Left kidney (tissue), 8 donors: ENCODE data around the gene CCNJ. TPM values are rescaled to one million over a fixed set of nuclear protein-coding genes. Genes with fewer than 3 reads are reported as not detected.
"Not testable (repeated sequence)": the region's sequence is repeated elsewhere in the genome, so short reads cannot be mapped to it uniquely, and the experiment has no call there.

Experiments used
- DNase-seq: peaks from one replicate; pipeline ENCODE4 v3.0.0-alpha.2; 2013
- long read RNA-seq, 8 donors: transcript quantifications; one replicate each; lab custom pipeline, GENCODE V29; 2026
- polyA plus RNA-seq: library from polyadenylated mRNA; unstranded; fragments of 120-200 nt; gene quantifications from one replicate; pipeline ENCODE4 v1.2.1, GENCODE V29; 2013; ENCODE audit not compliant: insufficient read length

Gene CCNJ
- 21.4 TPM for polyA plus RNA-seq
- long read RNA-seq, donor 1, partial matches to known transcripts: 0 of 5 reads
- long read RNA-seq, donor 1, other reads (novel, unspliced or antisense): 0 of 5 reads
- long read RNA-seq, donor 2, transcript CCNJ-203 (6 exons, 2,677 nt): major isoform, 5 of 26 reads
- long read RNA-seq, donor 2, partial matches to known transcripts: 20 of 26 reads
- long read RNA-seq, donor 2, other reads (novel, unspliced or antisense): 0 of 26 reads
- long read RNA-seq, donor 3, partial matches to known transcripts: 19 of 24 reads
- long read RNA-seq, donor 3, other reads (novel, unspliced or antisense): 0 of 24 reads
- long read RNA-seq, donor 4: 0 reads
- long read RNA-seq, donor 5, transcript CCNJ-203 (6 exons, 2,677 nt): major isoform, 8 of 8 reads
- long read RNA-seq, donor 5, partial matches to known transcripts: 0 of 8 reads
- long read RNA-seq, donor 5, other reads (novel, unspliced or antisense): 0 of 8 reads
- long read RNA-seq, donor 6, transcript CCNJ-203 (6 exons, 2,677 nt): major isoform, 5 of 6 reads
- long read RNA-seq, donor 6, partial matches to known transcripts: 0 of 6 reads
- long read RNA-seq, donor 6, other reads (novel, unspliced or antisense): 0 of 6 reads
- long read RNA-seq, donor 7, partial matches to known transcripts: 31 of 35 reads
- long read RNA-seq, donor 7, other reads (novel, unspliced or antisense): 0 of 35 reads
- long read RNA-seq, donor 8, partial matches to known transcripts: 0 of 3 reads
- long read RNA-seq, donor 8, other reads (novel, unspliced or antisense): 0 of 3 reads

GRCh38 chr10:96043033-96043892, at the start of gene CCNJ:
Gene CCNJ (plus strand): TSS chr10:96043583. CDS start chr10:96044394, 811 bp downstream.
- DNase-seq: peak; percentile 89

GRCh38 chr10:95994376-95994775, 49.0 kb upstream of the CCNJ start:
- not testable (repeated sequence) for DNase-seq

GRCh38 chr10:95998255-95998784, 45.1 kb upstream of the CCNJ start:
- no peak for DNase-seq

GRCh38 chr10:96013956-96014355, 29.4 kb upstream of the CCNJ start:
- no peak for DNase-seq

GRCh38 chr10:96014473-96015102, 28.8 kb upstream of the CCNJ start:
- DNase-seq: no peak

GRCh38 chr10:96017191-96017687, 26.1 kb upstream of the CCNJ start:
- peak; percentile 89 for DNase-seq

- no peak for DNase-seq
Observed at GRCh38 chr10:96021332-96021731, 22.1 kb upstream of the CCNJ start.

GRCh38 chr10:96022739-96023138, 20.6 kb upstream of the CCNJ start:
- DNase-seq: no peak

GRCh38 chr10:96023168-96023567, 20.2 kb upstream of the CCNJ start:
- DNase-seq: no peak

GRCh38 chr10:96025566-96025965, 17.8 kb upstream of the CCNJ start:
- DNase-seq: no peak

GRCh38 chr10:96034625-96035024, 8.8 kb upstream of the CCNJ start:
- DNase-seq: no peak

- DNase-seq: no peak
Observed at GRCh38 chr10:96038476-96039387, 4.7 kb upstream of the CCNJ start.

- no peak for DNase-seq
Observed at GRCh38 chr10:96041146-96041545, 2.2 kb upstream of the CCNJ start.

- DNase-seq: peak; percentile 59
Observed at GRCh38 chr10:96043893-96044715, 721 bp downstream of the CCNJ start.

- peak; percentile 30 for DNase-seq
Observed at GRCh38 chr10:96044736-96045135, 1.4 kb downstream of the CCNJ start.

- DNase-seq: no peak
Observed at GRCh38 chr10:96046546-96046945, 3.2 kb downstream of the CCNJ start.

- no peak for DNase-seq
Observed at GRCh38 chr10:96047004-96047649, 3.7 kb downstream of the CCNJ start.

- not testable (repeated sequence) for DNase-seq
Observed at GRCh38 chr10:96047925-96048324, 4.5 kb downstream of the CCNJ start.

GRCh38 chr10:96049340-96049739, 6.0 kb downstream of the CCNJ start:
- DNase-seq: no peak
